LNCAP (cell line): ENCODE results near the gene CDKN1A.
A peak's percentile ranks its signal among the peaks of the same experiment; 100 is the strongest.

Experiments
- CTCF ChIP-seq: fragments of 450-650 bp; IDR thresholded peaks from 2 replicates; pipeline ENCODE4 v1.5.1; 2017; ENCODE audit warnings: mild to moderate bottlenecking

CDKN1A gene

GRCh38 chr6:36722879-36723278, 44.4 kb downstream of the CDKN1A start:
- TF ChIP-seq CTCF, result no peak

- peak; percentile 59 for TF ChIP-seq CTCF
Measured at GRCh38 chr6:36724514-36725390, 46.2 kb downstream of the CDKN1A start.

- no peak for TF ChIP-seq CTCF
Measured at GRCh38 chr6:36725581-36725980, 47.1 kb downstream of the CDKN1A start.

- no peak for TF ChIP-seq CTCF
Measured at GRCh38 chr6:36727505-36728021, 49.0 kb downstream of the CDKN1A start.

- no peak for TF ChIP-seq CTCF
Measured at GRCh38 chr6:36728289-36729160, 50.0 kb downstream of the CDKN1A start.

GRCh38 chr6:36729161-36729524, 50.6 kb downstream of the CDKN1A start:
- TF ChIP-seq CTCF, result no peak
